Calu3 (cell line): ENCODE data around the gene ERCC1. TPM values are rescaled to one million over a fixed set of nuclear protein-coding genes. Genes with fewer than 3 reads are reported as not detected.

Experiments used
- BruUV-seq: library from RNA; stranded (reverse); fragments of 400-500 nt; replicated peaks from 2 replicates; lab custom pipeline; 2021; lab: Mats Ljungman, UMichigan
- CTCF ChIA-PET: fragments of 300-600 bp; sonication (Branson Sonifier 250); formaldehyde crosslinking; loops from one replicate; lab custom pipeline; 2022; ENCODE audit warnings: antibody characterized with exemption; lab: Charles Lee
- DNase-seq: peaks from one replicate; pipeline ENCODE4 v3.0.0; 2022
- H3K27ac Mint-ChIP-seq: one replicate; pipeline ENCODE4 v1.8.0; 2022; ENCODE audit warnings: mixed read lengths; ENCODE audit not compliant: unreplicated experiment
- H3K27me3 Mint-ChIP-seq: one replicate; pipeline ENCODE4 v1.8.0; 2022; ENCODE audit warnings: mixed read lengths; ENCODE audit not compliant: unreplicated experiment
- H3K36me3 Mint-ChIP-seq: one replicate; pipeline ENCODE4 v1.8.0; 2022; ENCODE audit warnings: mild to moderate bottlenecking, moderate library complexity, mixed read lengths; ENCODE audit not compliant: insufficient read depth, unreplicated experiment
- H3K4me1 Mint-ChIP-seq: one replicate; pipeline ENCODE4 v1.8.0; 2022; ENCODE audit warnings: mild to moderate bottlenecking, low read depth, mixed read lengths; ENCODE audit not compliant: unreplicated experiment
- H3K4me3 Mint-ChIP-seq: one replicate; pipeline ENCODE4 v1.8.0; 2022; ENCODE audit warnings: mild to moderate bottlenecking, low read depth, moderate library complexity, mixed read lengths; ENCODE audit not compliant: unreplicated experiment
- H3K9me3 Mint-ChIP-seq: one replicate; pipeline ENCODE4 v1.8.0; 2022; ENCODE audit warnings: low read depth, mixed read lengths; ENCODE audit not compliant: unreplicated experiment
- CTCF ChIP-seq: fragments of 200-600 bp; IDR thresholded peaks from one replicate; pipeline ENCODE4 v1.8.0; 2022; ENCODE audit warnings: antibody characterized with exemption; ENCODE audit not compliant: unreplicated experiment
- intact Hi-C: fragments of 100-400 bp; cut with micrococcal nuclease; formaldehyde crosslinking; loops from one replicate; pipeline ENCODE4 v1.10.0; 2022; ENCODE audit not compliant: unreplicated experiment
- total RNA-seq: library from RNA; stranded (reverse); gene quantifications from 2 replicates; pipeline ENCODE4 v1.2.3, GENCODE V29; 2022

The ERCC1 gene
- total RNA-seq, 1 experiment from 2014 or later: 55.7 TPM

DNA sequence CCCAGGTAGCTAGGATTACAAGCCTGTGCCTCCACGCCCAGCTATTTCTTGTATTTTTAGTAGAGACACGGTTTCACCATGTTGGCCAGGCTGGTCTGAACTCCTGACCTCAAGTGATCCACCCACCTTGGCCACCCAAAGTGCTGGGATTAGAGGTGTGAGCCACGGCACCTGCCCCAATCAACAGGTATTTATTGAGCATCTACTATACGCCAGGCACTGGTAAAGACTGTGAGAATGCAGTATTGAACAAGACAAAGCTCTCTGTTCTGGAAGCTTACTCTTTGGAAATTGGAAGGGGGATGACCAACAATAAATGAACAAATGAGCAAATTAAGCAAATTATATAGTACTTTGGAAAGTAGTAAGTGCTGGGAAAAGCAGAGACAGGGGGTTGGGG lies 21.4 kb upstream of the ERCC1 start:
- no peaks in the 10 kb centered on the region for H3K27me3 Mint-ChIP-seq
- peak overlapping the region; percentile 98 for H3K27ac Mint-ChIP-seq
- DNase-seq: no peak
- no TSS peak for BruUV-seq
- peaks cover 61% of the 10 kb centered on the region for H3K36me3 Mint-ChIP-seq
- TF ChIP-seq CTCF: no peak
- CTCF ChIA-PET: interaction anchor here (0.6 to 1.5 kb wide), 5 partner anchors 12 to 113 kb away, joined by 3 to 6 read pairs (median 5); no protein-coding TSS in a partner anchor
- H3K9me3 Mint-ChIP-seq: no peaks in the 10 kb centered on the region
- no peak overlapping the region for H3K4me3 Mint-ChIP-seq
- peaks cover 71% of the 10 kb centered on the region for H3K4me1 Mint-ChIP-seq
- intact Hi-C loops: no loop called here

- peak overlapping the region; percentile 98 for H3K27ac Mint-ChIP-seq
- TSS peak; percentile 83 for BruUV-seq
- intact Hi-C loops: no loop called here
- peaks cover 73% of the 10 kb centered on the region for H3K4me1 Mint-ChIP-seq
- H3K27me3 Mint-ChIP-seq: no peaks in the 10 kb centered on the region
- peak overlapping the region; percentile 72 for H3K4me3 Mint-ChIP-seq
- DNase-seq: peak; percentile 99
- no peak for TF ChIP-seq CTCF
- CTCF ChIA-PET: interaction anchor here (0.6 to 1.5 kb wide), 4 partner anchors 12 to 34 kb away, joined by 5 to 6 read pairs (median 6); no protein-coding TSS in a partner anchor
- H3K9me3 Mint-ChIP-seq: no peaks in the 10 kb centered on the region
- H3K36me3 Mint-ChIP-seq: peaks cover 62% of the 10 kb centered on the region
Observed at GRCh38 chr19:45444318-45445041, 20.8 kb upstream of the ERCC1 start.

- Mint-ChIP-seq H3K27ac (peak overlapping the region; percentile 98), H3K4me1 (peaks cover 66% of the 10 kb centered on the region), H3K27me3 (no peaks in the 10 kb centered on the region), H3K36me3 (peaks cover 60% of the 10 kb centered on the region), H3K4me3 (peak overlapping the region; percentile 72), H3K9me3 (no peaks in the 10 kb centered on the region)
- TF ChIP-seq CTCF: no peak
- CTCF ChIA-PET: interaction anchor here (0.7 kb wide), 1 partner anchor 23 kb away, joined by 3 read pairs; no protein-coding TSS in a partner anchor
- intact Hi-C loops: no loop called here
- no TSS peak for BruUV-seq
- peak; percentile 100 for DNase-seq
Observed at GRCh38 chr19:45443462-45444317, 20.0 kb upstream of the ERCC1 start.

DNA sequence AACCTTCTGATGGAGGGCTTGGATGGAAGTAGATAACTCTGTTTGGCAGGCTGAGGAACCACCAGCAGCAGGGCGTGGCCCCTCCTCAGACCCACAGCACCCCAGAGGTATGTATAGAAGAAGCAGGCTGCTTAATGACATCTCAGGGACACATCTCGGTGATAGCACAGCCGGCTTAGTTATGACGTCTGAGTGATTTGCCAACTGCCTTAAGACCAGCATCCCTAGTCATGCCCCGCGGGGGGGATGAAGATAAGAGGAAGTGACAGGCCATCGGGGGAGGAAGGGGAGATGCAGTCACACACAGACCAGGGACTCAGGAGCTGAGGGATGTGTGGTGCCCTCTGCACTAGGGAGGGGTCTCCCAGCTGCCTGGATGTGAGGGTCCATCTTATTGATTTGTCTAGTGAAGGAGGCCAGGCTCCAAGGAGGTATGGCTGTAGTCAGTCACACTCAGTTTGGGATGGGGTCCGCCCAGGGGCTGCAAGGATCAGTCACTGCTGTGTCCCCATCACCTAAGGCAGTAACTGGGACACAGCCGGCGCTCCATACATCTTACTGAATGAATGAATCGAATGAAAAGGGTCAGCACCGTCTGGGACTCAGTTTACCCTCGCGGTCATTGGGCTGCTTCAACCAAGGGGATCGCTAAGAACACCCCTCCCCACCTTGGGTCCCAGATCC lies 19.2 kb upstream of the ERCC1 start:
- H3K9me3 Mint-ChIP-seq: no peaks in the 10 kb centered on the region
- intact Hi-C loops: no loop called here
- H3K4me3 Mint-ChIP-seq: peak overlapping the region; percentile 72
- TSS peak; percentile 19 for BruUV-seq
- H3K27me3 Mint-ChIP-seq: no peaks in the 10 kb centered on the region
- peak; percentile 48 for DNase-seq
- peak overlapping the region; percentile 98 for H3K27ac Mint-ChIP-seq
- TF ChIP-seq CTCF: no peak
- CTCF ChIA-PET: interaction anchor here (0.7 kb wide), 1 partner anchor 24 kb away, joined by 3 read pairs; no protein-coding TSS in a partner anchor
- peaks cover 58% of the 10 kb centered on the region for H3K4me1 Mint-ChIP-seq
- H3K36me3 Mint-ChIP-seq: peaks cover 60% of the 10 kb centered on the region
